NCI-H82 treated with DMSO at 0.1 percent for 48 hours (cell line): Measurements from ENCODE around the gene AUTS2.
"Not testable (repeated sequence)": the region's sequence is repeated elsewhere in the genome, so short reads cannot be mapped to it uniquely, and the experiment has no call there.

Experiments
- DNase-seq: peaks from one replicate; lab custom pipeline; 2025; ENCODE audit not compliant: unreplicated experiment; lab: John Stamatoyannopoulos, UW

AUTS2 gene

GRCh38 chr7:69782917-69783684, 184.8 kb downstream of the AUTS2 start:
- no peak for DNase-seq

GRCh38 chr7:69786130-69786529, 187.9 kb downstream of the AUTS2 start:
- not testable (repeated sequence) for DNase-seq

- no peak for DNase-seq
These were observed 188.6 kb downstream of the AUTS2 start for GRCh38 chr7:69786730-69787395.

- DNase-seq, result no peak
These were observed 189.6 kb downstream of the AUTS2 start for GRCh38 chr7:69787736-69788431.

GRCh38 chr7:69789563-69789962, 191.3 kb downstream of the AUTS2 start:
- DNase-seq, result no peak

- DNase-seq, result no peak
These were observed 192.9 kb downstream of the AUTS2 start for GRCh38 chr7:69790977-69791724.

GRCh38 chr7:69791739-69792138, 193.5 kb downstream of the AUTS2 start:
- DNase-seq, result no peak

GRCh38 chr7:69795932-69796331, 197.7 kb downstream of the AUTS2 start:
- DNase-seq, result no peak

GRCh38 chr7:69796416-69796815, 198.1 kb downstream of the AUTS2 start:
- no peak for DNase-seq

- DNase-seq, result no peak
These were observed 200.9 kb downstream of the AUTS2 start for GRCh38 chr7:69799048-69799697.

- DNase-seq, result no peak
These were observed 201.7 kb downstream of the AUTS2 start for GRCh38 chr7:69799990-69800389.

GRCh38 chr7:69800495-69800894, 202.2 kb downstream of the AUTS2 start:
- no peak for DNase-seq

- no peak for DNase-seq
These were observed 203.7 kb downstream of the AUTS2 start for GRCh38 chr7:69801729-69802682.

GRCh38 chr7:69803699-69804516, 205.6 kb downstream of the AUTS2 start:
- no peak for DNase-seq

- no peak for DNase-seq
These were observed 206.7 kb downstream of the AUTS2 start for GRCh38 chr7:69804962-69805361.

GRCh38 chr7:69808391-69808790, 210.1 kb downstream of the AUTS2 start:
- DNase-seq, result no peak

- no peak for DNase-seq
These were observed 213.4 kb downstream of the AUTS2 start for GRCh38 chr7:69811476-69812308.

GRCh38 chr7:69812756-69813155, 214.5 kb downstream of the AUTS2 start:
- DNase-seq, result no peak
